ENCODE measurements around the gene HTRA3.
"Not testable (repeated sequence)": the region's sequence is repeated elsewhere in the genome, so short reads cannot be mapped to it uniquely, and the experiment has no call there.

HTRA3 gene

DNA sequence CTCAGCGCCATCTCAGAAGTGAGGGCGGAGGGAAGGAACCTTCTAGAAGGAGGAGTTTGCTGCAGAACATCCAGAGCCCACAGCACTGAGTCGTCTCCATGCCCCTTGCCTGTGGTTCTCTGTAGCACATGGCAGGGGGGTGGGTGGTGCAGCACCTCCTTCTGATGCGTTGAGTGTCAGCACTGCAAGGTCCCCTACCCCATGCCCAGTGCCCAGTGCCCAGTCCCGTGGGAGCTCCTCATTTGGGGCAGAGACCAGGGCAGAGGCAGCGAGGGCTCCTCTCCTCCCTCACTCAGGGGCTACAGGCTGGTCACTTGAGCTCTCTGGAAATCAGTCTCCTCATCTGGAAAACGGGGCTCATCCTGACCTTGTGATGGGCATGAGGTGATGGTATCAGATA lies 78.1 kb downstream of the HTRA3 start:
- H3K9ac ChIP-seq (ENCODE audit: low read length in 5 of 5): no peak overlapping the region
- no peaks in the 10 kb centered on the region for H3K36me3 ChIP-seq (ENCODE audit: control insufficient read depth in 5 of 5, insufficient read depth in 5 of 5, low read length in 5 of 5)
- H3K4me3 ChIP-seq (ENCODE audit: low read depth in 1 of 5, low read length in 5 of 5): no peak overlapping the region
- H3K4me1 ChIP-seq (ENCODE audit: control insufficient read depth in 5 of 5, insufficient read depth in 5 of 5, low read length in 5 of 5): peaks cover 0 to 21% (median 16%) of the 10 kb centered on the region in 5 donors
- H3K27me3 ChIP-seq (ENCODE audit: control insufficient read depth in 5 of 5, insufficient read depth in 4 of 5, low read length in 5 of 5): peaks cover 0 to 15% (median 3%) of the 10 kb centered on the region in 5 donors
- H3K9me3 ChIP-seq (ENCODE audit: control insufficient read depth in 5 of 5, low read length in 5 of 5): no peaks in the 10 kb centered on the region
- H3K27ac ChIP-seq (ENCODE audit: low read depth, low read length): no peak overlapping the region

DNA sequence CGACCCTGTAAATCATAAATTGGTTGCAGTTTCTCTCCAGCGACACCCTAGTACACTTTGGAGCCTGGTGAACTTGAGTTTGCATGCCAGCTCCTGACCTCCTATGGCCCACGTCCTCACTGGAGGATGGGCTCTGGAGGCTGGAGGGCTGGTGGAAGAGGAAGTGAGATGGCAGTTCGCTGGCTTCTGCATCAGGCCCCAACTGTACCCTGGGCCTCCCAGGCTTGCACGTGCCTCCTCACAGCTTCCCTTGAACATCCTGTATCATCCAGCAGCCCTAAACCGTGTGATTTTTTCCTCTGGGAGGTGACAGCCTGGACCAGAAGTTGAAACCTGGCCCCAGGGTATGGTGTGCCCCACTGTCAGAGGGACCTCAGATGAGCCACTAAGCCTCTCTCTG lies 78.5 kb downstream of the HTRA3 start:
- Histone ChIP-seq H3K9ac (ENCODE audit: low read length in 5 of 5) (no peak overlapping the region), H3K27ac (ENCODE audit: low read depth, low read length) (no peak overlapping the region), H3K27me3 (ENCODE audit: control insufficient read depth in 5 of 5, insufficient read depth in 4 of 5, low read length in 5 of 5) (peaks cover 0 to 15% (median 3%) of the 10 kb centered on the region in 5 donors), H3K4me1 (ENCODE audit: control insufficient read depth in 5 of 5, insufficient read depth in 5 of 5, low read length in 5 of 5) (peaks cover 0 to 21% (median 16%) of the 10 kb centered on the region in 5 donors), H3K9me3 (ENCODE audit: control insufficient read depth in 5 of 5, low read length in 5 of 5) (no peaks in the 10 kb centered on the region), H3K4me3 (ENCODE audit: low read depth in 1 of 5, low read length in 5 of 5) (no peak overlapping the region), H3K36me3 (ENCODE audit: control insufficient read depth in 5 of 5, insufficient read depth in 5 of 5, low read length in 5 of 5) (no peaks in the 10 kb centered on the region)

DNA sequence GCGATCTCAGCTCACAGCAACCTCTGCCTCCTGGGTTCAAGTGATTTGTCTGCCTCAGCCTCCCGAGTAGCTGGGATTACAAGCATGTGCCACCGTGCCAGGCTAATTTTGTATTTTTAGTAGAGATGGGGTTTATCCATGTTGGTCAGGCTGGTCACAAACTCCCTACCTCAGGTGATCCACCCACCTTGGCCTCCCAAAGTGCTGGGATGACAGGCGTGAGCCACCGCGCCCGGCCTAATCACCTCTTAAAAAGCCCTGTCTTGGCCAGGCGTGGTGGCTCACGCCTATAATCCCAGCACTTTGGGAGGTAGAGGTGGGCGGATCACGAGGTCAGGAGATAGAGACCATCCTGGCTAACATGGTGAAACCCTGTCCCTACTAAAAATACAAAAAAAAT lies 79.7 kb downstream of the HTRA3 start:
- H3K9ac ChIP-seq (ENCODE audit: low read length in 5 of 5); H3K36me3 ChIP-seq (ENCODE audit: control insufficient read depth in 5 of 5, insufficient read depth in 5 of 5, low read length in 5 of 5): not testable (repeated sequence)
- H3K4me1 ChIP-seq (ENCODE audit: control insufficient read depth in 5 of 5, insufficient read depth in 5 of 5, low read length in 5 of 5): peaks cover 0 to 21% (median 16%) of the 10 kb centered on the region in 5 donors

DNA sequence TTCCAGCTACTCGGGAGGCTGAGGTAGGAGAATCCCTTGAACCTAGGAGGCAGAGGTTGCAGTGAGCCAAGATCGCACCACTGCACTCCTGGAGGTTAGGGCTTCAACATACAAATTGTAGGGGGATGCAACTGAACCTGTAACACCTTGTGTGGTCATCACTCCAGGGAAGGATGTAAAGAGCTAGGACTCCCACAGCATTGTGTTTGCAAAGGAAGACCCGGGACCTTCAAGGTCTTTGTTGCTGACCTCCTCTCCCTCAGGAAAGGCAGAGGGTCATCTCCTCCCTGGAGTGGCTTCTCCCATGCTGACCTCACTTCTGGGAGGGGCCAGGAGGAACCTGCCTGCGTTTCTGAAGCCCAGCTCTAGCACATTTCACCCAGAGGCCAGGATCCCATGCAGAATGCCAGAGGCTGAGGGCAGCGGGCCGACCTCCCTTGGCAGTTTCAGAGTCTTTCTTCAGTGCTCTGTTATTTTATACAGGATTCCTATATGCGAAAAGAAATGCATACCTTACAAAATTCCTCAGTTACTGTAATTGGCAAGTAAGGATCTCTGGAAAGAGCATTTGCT lies 80.2 kb downstream of the HTRA3 start:
- no peaks in the 10 kb centered on the region for H3K9me3 ChIP-seq (ENCODE audit: control insufficient read depth in 5 of 5, low read length in 5 of 5)
- H3K27me3 ChIP-seq (ENCODE audit: control insufficient read depth in 5 of 5, insufficient read depth in 4 of 5, low read length in 5 of 5): peaks cover 0 to 15% (median 0%) of the 10 kb centered on the region in 5 donors
- H3K4me3 ChIP-seq (ENCODE audit: low read depth in 1 of 5, low read length in 5 of 5): no peak overlapping the region
- H3K9ac ChIP-seq (ENCODE audit: low read length in 5 of 5): no peak overlapping the region
- H3K27ac ChIP-seq (ENCODE audit: low read depth, low read length): no peak overlapping the region
- no peaks in the 10 kb centered on the region for H3K36me3 ChIP-seq (ENCODE audit: control insufficient read depth in 5 of 5, insufficient read depth in 5 of 5, low read length in 5 of 5)
- peaks cover 0 to 21% (median 16%) of the 10 kb centered on the region in 5 donors for H3K4me1 ChIP-seq (ENCODE audit: control insufficient read depth in 5 of 5, insufficient read depth in 5 of 5, low read length in 5 of 5)

More for the DNA sequence above, 79.7 kb downstream of the HTRA3 start:
- H3K4me3 ChIP-seq (ENCODE audit: low read depth in 1 of 5, low read length in 5 of 5); H3K27ac ChIP-seq (ENCODE audit: low read depth, low read length); H3K9me3 ChIP-seq (ENCODE audit: control insufficient read depth in 5 of 5, low read length in 5 of 5): not testable (repeated sequence)
- peaks cover 0 to 15% (median 0%) of the 10 kb centered on the region in 5 donors for H3K27me3 ChIP-seq (ENCODE audit: control insufficient read depth in 5 of 5, insufficient read depth in 4 of 5, low read length in 5 of 5)

DNA sequence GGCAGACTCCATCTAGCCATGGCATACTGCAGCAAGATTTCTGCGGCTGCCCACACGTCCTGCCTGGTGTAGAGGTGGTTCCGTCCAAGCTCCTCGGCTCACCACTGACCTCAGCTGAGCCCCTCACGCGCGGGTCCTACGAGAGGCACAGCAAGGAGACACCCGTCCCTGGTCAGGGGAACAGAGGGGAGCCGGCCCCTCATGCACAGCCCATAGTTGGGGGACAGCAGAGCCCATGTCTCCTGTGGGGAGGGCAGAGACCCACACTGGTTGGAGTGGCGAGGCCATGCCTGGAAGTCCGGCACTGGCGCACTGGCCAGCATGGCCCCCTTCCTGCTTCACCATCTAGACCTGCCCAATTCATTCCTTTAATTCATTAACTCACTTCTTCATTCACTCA lies 80.8 kb downstream of the HTRA3 start:
- Histone ChIP-seq H3K9ac (ENCODE audit: low read length in 5 of 5) (no peak overlapping the region), H3K4me3 (ENCODE audit: low read depth in 1 of 5, low read length in 5 of 5) (no peak overlapping the region), H3K36me3 (ENCODE audit: control insufficient read depth in 5 of 5, insufficient read depth in 5 of 5, low read length in 5 of 5) (no peaks in the 10 kb centered on the region), H3K4me1 (ENCODE audit: control insufficient read depth in 5 of 5, insufficient read depth in 5 of 5, low read length in 5 of 5) (peaks cover 0 to 21% (median 16%) of the 10 kb centered on the region in 5 donors), H3K27me3 (ENCODE audit: control insufficient read depth in 5 of 5, insufficient read depth in 4 of 5, low read length in 5 of 5) (peaks cover 0 to 11% (median 0%) of the 10 kb centered on the region in 5 donors), H3K27ac (ENCODE audit: low read depth, low read length) (no peak overlapping the region), H3K9me3 (ENCODE audit: control insufficient read depth in 5 of 5, low read length in 5 of 5) (no peaks in the 10 kb centered on the region)

DNA sequence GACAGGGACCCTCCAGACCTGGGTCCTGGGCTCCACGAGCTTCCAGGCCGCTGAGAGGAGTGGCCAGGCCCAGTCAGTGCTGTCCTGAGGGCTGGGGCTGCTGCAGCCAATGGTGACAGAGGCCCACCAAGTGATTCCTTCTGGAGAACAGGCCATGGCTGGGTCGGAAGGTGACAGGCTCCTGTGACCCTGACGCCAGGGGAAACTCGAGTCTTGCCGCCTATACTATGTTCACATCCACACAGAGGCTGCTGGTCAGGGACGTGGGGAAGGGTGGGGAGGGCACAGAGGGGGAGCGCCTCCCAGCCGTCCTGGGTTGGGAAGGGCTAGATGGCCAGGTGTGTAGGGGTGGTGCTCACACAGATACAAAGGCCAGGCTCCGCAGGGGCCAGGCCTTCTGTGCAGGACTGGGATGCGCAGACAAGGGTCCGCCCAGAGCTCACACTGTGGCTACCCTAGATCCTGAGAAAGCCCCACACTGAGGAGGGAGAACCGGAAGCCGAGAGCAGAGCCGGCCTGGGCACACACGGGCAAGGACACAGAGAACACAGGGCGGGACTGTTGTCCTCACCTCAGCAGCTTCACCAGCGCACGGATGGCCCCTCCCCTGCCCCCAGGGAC lies 81.4 kb downstream of the HTRA3 start:
- no peaks in the 10 kb centered on the region for H3K9me3 ChIP-seq (ENCODE audit: control insufficient read depth in 5 of 5, low read length in 5 of 5)
- H3K4me3 ChIP-seq (ENCODE audit: low read depth in 1 of 5, low read length in 5 of 5): no peak overlapping the region
- H3K9ac ChIP-seq (ENCODE audit: low read length in 5 of 5): no peak overlapping the region
- no peaks in the 10 kb centered on the region for H3K36me3 ChIP-seq (ENCODE audit: control insufficient read depth in 5 of 5, insufficient read depth in 5 of 5, low read length in 5 of 5)
- no peak overlapping the region for H3K27ac ChIP-seq (ENCODE audit: low read depth, low read length)
- H3K4me1 ChIP-seq (ENCODE audit: control insufficient read depth in 5 of 5, insufficient read depth in 5 of 5, low read length in 5 of 5): peaks cover 0 to 21% (median 16%) of the 10 kb centered on the region in 5 donors
- peaks cover 0 to 8% (median 0%) of the 10 kb centered on the region in 5 donors for H3K27me3 ChIP-seq (ENCODE audit: control insufficient read depth in 5 of 5, insufficient read depth in 4 of 5, low read length in 5 of 5)

DNA sequence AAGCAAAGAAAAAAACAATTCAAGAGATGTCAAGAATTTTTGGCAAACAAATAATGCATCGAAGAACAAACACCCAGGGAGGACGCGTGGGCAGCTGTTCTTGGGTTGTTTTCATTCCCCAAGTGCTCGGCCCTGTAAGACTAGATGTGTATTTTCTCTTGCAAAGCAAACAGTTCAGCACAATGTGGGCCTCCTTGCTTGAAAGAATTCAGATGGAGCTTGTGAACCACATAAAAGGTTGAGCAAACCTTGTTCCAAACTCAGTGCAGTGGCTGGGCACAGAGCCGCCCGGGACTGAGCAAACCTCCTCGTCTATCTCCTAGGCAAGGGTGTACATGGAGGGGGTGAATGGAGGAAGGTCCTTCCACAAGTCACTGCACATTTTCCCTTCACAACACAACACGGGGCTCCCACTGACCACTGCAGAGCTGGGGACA lies 82.4 kb downstream of the HTRA3 start:
- peaks cover 0 to 21% (median 16%) of the 10 kb centered on the region in 5 donors for H3K4me1 ChIP-seq (ENCODE audit: control insufficient read depth in 5 of 5, insufficient read depth in 5 of 5, low read length in 5 of 5)
- no peak overlapping the region for H3K4me3 ChIP-seq (ENCODE audit: low read depth in 1 of 5, low read length in 5 of 5)
- no peak overlapping the region for H3K27ac ChIP-seq (ENCODE audit: low read depth, low read length)
- H3K27me3 ChIP-seq (ENCODE audit: control insufficient read depth in 5 of 5, insufficient read depth in 4 of 5, low read length in 5 of 5): peaks cover 0 to 2% (median 0%) of the 10 kb centered on the region in 5 donors
- H3K9ac ChIP-seq (ENCODE audit: low read length in 5 of 5): no peak overlapping the region
- H3K36me3 ChIP-seq (ENCODE audit: control insufficient read depth in 5 of 5, insufficient read depth in 5 of 5, low read length in 5 of 5): no peaks in the 10 kb centered on the region
- H3K9me3 ChIP-seq (ENCODE audit: control insufficient read depth in 5 of 5, low read length in 5 of 5): no peaks in the 10 kb centered on the region

DNA sequence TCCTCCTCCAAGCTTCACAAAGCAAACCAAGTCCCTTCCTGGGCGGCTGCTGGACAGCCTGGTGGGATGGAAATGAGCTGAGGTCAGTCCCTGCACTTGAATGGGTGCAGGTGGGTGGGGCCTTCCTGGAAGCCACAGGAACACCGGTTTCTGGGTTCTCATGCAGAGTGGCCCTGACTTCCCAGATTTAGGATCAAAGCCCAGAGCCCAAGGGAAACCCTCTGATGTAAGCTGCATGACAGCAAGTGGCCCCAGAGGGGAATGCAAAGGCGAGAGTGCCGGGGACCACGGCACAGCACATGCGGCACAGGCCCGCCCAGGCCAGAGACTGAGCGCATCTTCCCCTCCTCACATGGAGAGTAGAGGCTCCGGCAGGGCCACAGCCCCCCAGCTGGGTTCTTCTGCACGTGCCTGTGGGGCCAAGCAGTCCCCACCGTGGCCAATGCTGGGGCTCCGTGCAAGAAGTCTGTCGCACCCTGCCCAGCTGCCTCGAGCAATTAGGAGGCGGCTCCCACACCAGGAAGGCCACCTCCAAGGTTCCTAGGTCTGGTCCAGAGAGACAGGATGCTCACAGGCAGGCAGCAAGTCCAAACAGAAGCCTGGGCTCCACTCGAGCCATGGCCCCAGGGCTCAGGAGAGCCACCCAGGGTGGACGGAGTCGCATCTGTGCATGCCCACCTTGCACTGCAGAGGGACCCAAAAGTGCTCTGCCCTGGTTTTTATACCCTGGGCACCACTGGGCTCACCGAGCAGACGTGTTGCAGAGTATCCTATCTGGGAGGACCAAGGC lies 83.0 kb downstream of the HTRA3 start:
- Histone ChIP-seq H3K9ac (ENCODE audit: low read length in 5 of 5) (no peak overlapping the region), H3K36me3 (ENCODE audit: control insufficient read depth in 5 of 5, insufficient read depth in 5 of 5, low read length in 5 of 5) (no peaks in the 10 kb centered on the region), H3K27ac (ENCODE audit: low read depth, low read length) (no peak overlapping the region), H3K9me3 (ENCODE audit: control insufficient read depth in 5 of 5, low read length in 5 of 5) (no peaks in the 10 kb centered on the region), H3K4me1 (ENCODE audit: control insufficient read depth in 5 of 5, insufficient read depth in 5 of 5, low read length in 5 of 5) (peaks cover 0 to 21% (median 16%) of the 10 kb centered on the region in 5 donors), H3K27me3 (ENCODE audit: control insufficient read depth in 5 of 5, insufficient read depth in 4 of 5, low read length in 5 of 5) (peaks cover 0 to 2% (median 0%) of the 10 kb centered on the region in 5 donors), H3K4me3 (ENCODE audit: low read depth in 1 of 5, low read length in 5 of 5) (no peak overlapping the region)

DNA sequence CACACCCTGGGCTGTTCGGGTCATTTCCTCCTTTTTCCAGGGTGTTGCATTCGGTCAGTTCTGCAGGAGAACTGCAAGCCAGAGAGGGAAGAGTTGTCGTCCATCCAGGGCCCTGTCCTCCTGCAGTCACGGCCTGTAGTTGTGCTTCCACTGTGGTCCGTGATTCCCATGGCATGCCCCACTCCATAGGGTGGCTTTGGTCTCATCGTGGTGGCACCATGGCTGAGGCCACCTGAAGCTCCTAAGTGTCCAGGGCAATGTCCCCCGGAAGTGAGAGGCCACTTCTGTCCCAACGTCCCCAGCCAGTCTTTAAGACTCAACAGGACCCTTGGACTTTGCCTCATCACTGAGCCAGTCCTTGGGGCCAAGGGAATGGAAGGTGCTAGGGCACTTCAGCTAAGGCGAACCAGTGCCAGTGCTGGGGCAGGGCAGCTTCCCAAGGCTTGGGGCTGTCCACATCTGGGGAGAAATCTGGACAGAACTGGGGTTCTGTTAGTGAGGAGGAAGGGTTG lies 83.7 kb downstream of the HTRA3 start:
- Histone ChIP-seq H3K4me3 (ENCODE audit: low read depth in 1 of 5, low read length in 5 of 5) (no peak overlapping the region), H3K9me3 (ENCODE audit: control insufficient read depth in 5 of 5, low read length in 5 of 5) (no peaks in the 10 kb centered on the region), H3K27me3 (ENCODE audit: control insufficient read depth in 5 of 5, insufficient read depth in 4 of 5, low read length in 5 of 5) (no peaks in the 10 kb centered on the region), H3K36me3 (ENCODE audit: control insufficient read depth in 5 of 5, insufficient read depth in 5 of 5, low read length in 5 of 5) (no peaks in the 10 kb centered on the region), H3K27ac (ENCODE audit: low read depth, low read length) (no peak overlapping the region), H3K4me1 (ENCODE audit: control insufficient read depth in 5 of 5, insufficient read depth in 5 of 5, low read length in 5 of 5) (peaks cover 0 to 21% (median 16%) of the 10 kb centered on the region in 5 donors), H3K9ac (ENCODE audit: low read length in 5 of 5) (no peak overlapping the region)

Measured in subcutaneous abdominal adipose tissue (tissue), 5 donors.